GM23338 (cell line): Measurements from ENCODE around the gene PTS. TPM values are rescaled to one million over a fixed set of nuclear protein-coding genes. Genes with fewer than 3 reads are reported as not detected.

Experiments used
- ATAC-seq: fragments of 200-7000 bp; cut with Tn5 transposase; 3 replicates; pipeline ENCODE4 v1.9.1; 2020
- DNase-seq: peaks from one replicate; pipeline ENCODE4 v3.0.0-alpha.2; 2015; ENCODE audit warnings: low spot score
- H2AFZ ChIP-seq: fragments of 200-600 bp; sonication (generic); 2 replicates; pipeline ENCODE4 v1.8.0; 2016; ENCODE audit warnings: antibody characterized with exemption, mild to moderate bottlenecking, moderate library complexity
- H3F3A ChIP-seq: fragments of 200-600 bp; sonication (generic); replicated peaks from 2 replicates; pipeline ENCODE4 v1.8.0; 2017; ENCODE audit warnings: antibody characterized with exemption, mixed run types, low read depth
- H3K27ac ChIP-seq: fragments of 200-600 bp; sonication (generic); 2 replicates; pipeline ENCODE4 v1.6.1; 2016; ENCODE audit warnings: low read depth
- H3K27me3 ChIP-seq: fragments of 200-600 bp; sonication (generic); 2 replicates; pipeline ENCODE4 v1.8.0; 2016; ENCODE audit warnings: mild to moderate bottlenecking, mixed run types, moderate library complexity; ENCODE audit not compliant: insufficient read depth
- H3K36me3 ChIP-seq: fragments of 200-600 bp; sonication (generic); 2 replicates; pipeline ENCODE4 v1.8.0; 2016; ENCODE audit warnings: mild to moderate bottlenecking; ENCODE audit not compliant: insufficient read depth
- H3K4me1 ChIP-seq: fragments of 200-600 bp; sonication (generic); 2 replicates; pipeline ENCODE4 v1.8.0; 2016; ENCODE audit warnings: mild to moderate bottlenecking, moderate library complexity; ENCODE audit not compliant: insufficient read depth
- H3K4me2 ChIP-seq: fragments of 200-600 bp; sonication (generic); 2 replicates; pipeline ENCODE4 v1.7.1; 2017; ENCODE audit warnings: mixed run types
- H3K4me3 ChIP-seq: fragments of 200-600 bp; sonication (generic); 2 replicates; pipeline ENCODE4 v1.6.1; 2016; ENCODE audit warnings: mixed run types
- H3K79me2 ChIP-seq: fragments of 200-600 bp; sonication (generic); replicated peaks from 2 replicates; pipeline ENCODE4 v1.8.0; 2017; ENCODE audit warnings: mild to moderate bottlenecking; ENCODE audit not compliant: insufficient read depth
- H3K9me2 ChIP-seq: fragments of 200-600 bp; sonication (generic); 2 replicates; pipeline ENCODE4 v1.8.0; 2017; ENCODE audit not compliant: insufficient read depth
- H4K20me1 ChIP-seq: fragments of 200-600 bp; sonication (generic); replicated peaks from 2 replicates; pipeline ENCODE4 v1.8.0; 2017; ENCODE audit warnings: mild to moderate bottlenecking; ENCODE audit not compliant: insufficient read depth
- H3K27ac Mint-ChIP-seq: 2 replicates; pipeline ENCODE4 v1.8.0; 2020; ENCODE audit warnings: inconsistent platforms, mild to moderate bottlenecking, moderate library complexity, mixed read lengths
- H3K27me3 Mint-ChIP-seq: 3 replicates; pipeline ENCODE4 v1.8.0; 2022; ENCODE audit warnings: low read depth, mild to moderate bottlenecking, moderate library complexity, mixed read lengths, inconsistent platforms; ENCODE audit not compliant: insufficient read depth, poor library complexity
- H3K36me3 Mint-ChIP-seq: 3 replicates; pipeline ENCODE4 v1.8.0; 2021; ENCODE audit warnings: low read depth, mild to moderate bottlenecking, inconsistent platforms, moderate library complexity, mixed read lengths
- H3K4me1 Mint-ChIP-seq: 3 replicates; pipeline ENCODE4 v1.8.0; 2020; ENCODE audit warnings: mild to moderate bottlenecking, inconsistent platforms, mixed read lengths
- H3K4me3 Mint-ChIP-seq: 3 replicates; pipeline ENCODE4 v1.8.0; 2021; ENCODE audit warnings: moderate library complexity, mild to moderate bottlenecking, inconsistent platforms, mixed read lengths
- H3K9me3 Mint-ChIP-seq: 3 replicates; pipeline ENCODE4 v1.8.0; 2020; ENCODE audit warnings: moderate library complexity, mild to moderate bottlenecking, inconsistent platforms, mixed read lengths
- CREB1 ChIP-seq: fragments of 250-450 bp; sonication (Bioruptor Pico); IDR thresholded peaks from 2 replicates; pipeline ENCODE4 v1.5.0; 2020; ENCODE audit warnings: low read depth, mild to moderate bottlenecking, moderate library complexity
- EZH2 ChIP-seq: fragments of 200-600 bp; sonication (generic); IDR thresholded peaks from one replicate; pipeline ENCODE4 v1.8.0; 2017; ENCODE audit warnings: antibody characterized with exemption, mild to moderate bottlenecking, low read depth; ENCODE audit not compliant: unreplicated experiment
- EZH2phosphoT487 ChIP-seq: fragments of 200-600 bp; sonication (generic); IDR thresholded peaks from one replicate; pipeline ENCODE4 v1.8.1; 2018; ENCODE audit warnings: antibody characterized with exemption; ENCODE audit not compliant: unreplicated experiment
- JUNB ChIP-seq: IDR thresholded peaks from one replicate; pipeline ENCODE4 v1.6.1; 2016; ENCODE audit warnings: antibody characterized with exemption; ENCODE audit not compliant: unreplicated experiment
- NANOG ChIP-seq: IDR thresholded peaks from 2 replicates; pipeline ENCODE4 v1.6.1; 2016; ENCODE audit warnings: antibody characterized with exemption, borderline replicate concordance
- POLR2AphosphoS5 ChIP-seq: IDR thresholded peaks from 2 replicates; pipeline ENCODE4 v1.6.1; 2016; ENCODE audit warnings: antibody characterized with exemption, low read depth
- STAT1 ChIP-seq: IDR thresholded peaks from one replicate; pipeline ENCODE4 v1.6.1; 2016; ENCODE audit warnings: antibody characterized with exemption; ENCODE audit not compliant: unreplicated experiment
- ZNF114 ChIP-seq: fragments of 250-450 bp; sonication (Bioruptor Pico); IDR thresholded peaks from 2 replicates; pipeline ENCODE4 v1.5.0; 2020; ENCODE audit warnings: mild to moderate bottlenecking, moderate library complexity
- ZNF331 ChIP-seq: fragments of 250-450 bp; sonication (Bioruptor Pico); IDR thresholded peaks from 2 replicates; pipeline ENCODE4 v1.5.0; 2020; ENCODE audit warnings: low read depth, mild to moderate bottlenecking, moderate library complexity
- polyA plus RNA-seq: library from polyadenylated mRNA; unstranded; fragments of >200 nt; fragmentation: Nextera tagmentation; extraction: Ambion mirVana; gene quantifications from 2 replicates; pipeline ENCODE4 v1.2.1, GENCODE V29; 2016
- total RNA-seq: library from RNA; depleted of rRNA; stranded (reverse); fragments of >200 nt; shearing (Covaris generic); gene quantifications from 2 replicates; pipeline ENCODE4 v1.2.3, GENCODE V29; 2014
- TF ChIP-seq, protein P1 (sequence below), 2 experiments: fragments of 200-600 bp in 1 of 2; sonication (generic) in 1 of 2; conservative IDR thresholded peaks; 2 replicates each; pipeline versions ENCODE4 v1.5.1 to v1.6.1; 2016 to 2017; ENCODE audit warnings: antibody characterized with exemption in 2 of 2, low read depth in 2 of 2, mild to moderate bottlenecking in 2 of 2, moderate library complexity in 1 of 2
- TF ChIP-seq, protein P2 (sequence below): IDR thresholded peaks from one replicate; pipeline ENCODE4 v1.6.1; 2018; ENCODE audit warnings: antibody characterized with exemption; ENCODE audit not compliant: unreplicated experiment
- TF ChIP-seq, protein P3 (sequence below): fragments of 250-450 bp; sonication (Bioruptor Pico); IDR thresholded peaks from 2 replicates; pipeline ENCODE4 v1.5.0; 2020; ENCODE audit warnings: mild to moderate bottlenecking, moderate library complexity
- TF ChIP-seq, protein P4 (sequence below): IDR thresholded peaks from 2 replicates; pipeline ENCODE4 v1.6.1; 2016; ENCODE audit warnings: antibody characterized with exemption

The PTS gene
- total and polyA plus RNA-seq, 2 experiments from 2014 or later, result 19.9 to 85.5 TPM

DNA sequence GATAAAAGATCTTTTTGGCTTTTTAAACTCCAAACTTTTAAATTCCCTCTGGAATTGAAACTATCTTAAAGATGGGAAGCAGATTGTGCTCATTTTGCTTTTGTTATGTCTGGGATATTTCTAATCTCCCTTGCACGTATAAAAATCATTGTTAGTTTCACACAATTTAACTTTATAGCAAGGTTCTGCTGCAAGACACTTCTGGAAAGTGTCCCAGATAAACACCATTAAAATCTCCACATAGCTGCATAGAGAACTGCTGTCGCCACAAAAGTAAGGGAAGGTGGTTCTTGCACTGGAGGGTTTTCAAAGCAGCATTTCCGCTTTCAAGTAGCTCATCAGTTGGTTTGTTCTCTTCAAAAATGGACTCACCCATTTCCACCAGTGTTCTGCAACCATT lies 11.8 kb downstream of the PTS start:
- Histone ChIP-seq H3K9me2 (no peaks in the 10 kb centered on the region), H3K27me3 (no peaks in the 10 kb centered on the region), H3K4me1 (no peaks in the 10 kb centered on the region), H4K20me1 (no peaks in the 10 kb centered on the region), H2AFZ (no peak overlapping the region), H3K36me3 (peaks cover 20% of the 10 kb centered on the region; the same call in 1 of the 2 replicates), H3K79me2 (no peaks in the 10 kb centered on the region), H3K4me3 (no peak overlapping the region), H3K27ac (no peak overlapping the region), H3K4me2 (no peak overlapping the region), H3F3A (no peaks in the 10 kb centered on the region)
- ATAC-seq (no peak), DNase-seq (no peak)
- Mint-ChIP-seq H3K27ac (no peak overlapping the region), H3K9me3 (peaks cover 5% of the 10 kb centered on the region; the same call in 1 of the 3 replicates), H3K4me3 (no peak overlapping the region), H3K27me3 (no peaks in the 10 kb centered on the region), H3K36me3 (peaks cover 26% of the 10 kb centered on the region), H3K4me1 (no peaks in the 10 kb centered on the region)
- TF ChIP-seq, protein P1, sequence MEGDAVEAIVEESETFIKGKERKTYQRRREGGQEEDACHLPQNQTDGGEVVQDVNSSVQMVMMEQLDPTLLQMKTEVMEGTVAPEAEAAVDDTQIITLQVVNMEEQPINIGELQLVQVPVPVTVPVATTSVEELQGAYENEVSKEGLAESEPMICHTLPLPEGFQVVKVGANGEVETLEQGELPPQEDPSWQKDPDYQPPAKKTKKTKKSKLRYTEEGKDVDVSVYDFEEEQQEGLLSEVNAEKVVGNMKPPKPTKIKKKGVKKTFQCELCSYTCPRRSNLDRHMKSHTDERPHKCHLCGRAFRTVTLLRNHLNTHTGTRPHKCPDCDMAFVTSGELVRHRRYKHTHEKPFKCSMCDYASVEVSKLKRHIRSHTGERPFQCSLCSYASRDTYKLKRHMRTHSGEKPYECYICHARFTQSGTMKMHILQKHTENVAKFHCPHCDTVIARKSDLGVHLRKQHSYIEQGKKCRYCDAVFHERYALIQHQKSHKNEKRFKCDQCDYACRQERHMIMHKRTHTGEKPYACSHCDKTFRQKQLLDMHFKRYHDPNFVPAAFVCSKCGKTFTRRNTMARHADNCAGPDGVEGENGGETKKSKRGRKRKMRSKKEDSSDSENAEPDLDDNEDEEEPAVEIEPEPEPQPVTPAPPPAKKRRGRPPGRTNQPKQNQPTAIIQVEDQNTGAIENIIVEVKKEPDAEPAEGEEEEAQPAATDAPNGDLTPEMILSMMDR (conservative IDR thresholded peaks at IDR 0.05; ENCODE audit: low read depth in 2 of 2), result no peak
- TF ChIP-seq STAT1 (no peak), NANOG (no peak), EZH2 (no peak), CREB1 (CRISPR knock-in tag) (no peak), JUNB (no peak), ZNF114 (CRISPR knock-in tag) (no peak), POLR2AphosphoS5 (no peak), ZNF331 (CRISPR knock-in tag) (no peak), EZH2phosphoT487 (no peak)
- TF ChIP-seq, protein P2, sequence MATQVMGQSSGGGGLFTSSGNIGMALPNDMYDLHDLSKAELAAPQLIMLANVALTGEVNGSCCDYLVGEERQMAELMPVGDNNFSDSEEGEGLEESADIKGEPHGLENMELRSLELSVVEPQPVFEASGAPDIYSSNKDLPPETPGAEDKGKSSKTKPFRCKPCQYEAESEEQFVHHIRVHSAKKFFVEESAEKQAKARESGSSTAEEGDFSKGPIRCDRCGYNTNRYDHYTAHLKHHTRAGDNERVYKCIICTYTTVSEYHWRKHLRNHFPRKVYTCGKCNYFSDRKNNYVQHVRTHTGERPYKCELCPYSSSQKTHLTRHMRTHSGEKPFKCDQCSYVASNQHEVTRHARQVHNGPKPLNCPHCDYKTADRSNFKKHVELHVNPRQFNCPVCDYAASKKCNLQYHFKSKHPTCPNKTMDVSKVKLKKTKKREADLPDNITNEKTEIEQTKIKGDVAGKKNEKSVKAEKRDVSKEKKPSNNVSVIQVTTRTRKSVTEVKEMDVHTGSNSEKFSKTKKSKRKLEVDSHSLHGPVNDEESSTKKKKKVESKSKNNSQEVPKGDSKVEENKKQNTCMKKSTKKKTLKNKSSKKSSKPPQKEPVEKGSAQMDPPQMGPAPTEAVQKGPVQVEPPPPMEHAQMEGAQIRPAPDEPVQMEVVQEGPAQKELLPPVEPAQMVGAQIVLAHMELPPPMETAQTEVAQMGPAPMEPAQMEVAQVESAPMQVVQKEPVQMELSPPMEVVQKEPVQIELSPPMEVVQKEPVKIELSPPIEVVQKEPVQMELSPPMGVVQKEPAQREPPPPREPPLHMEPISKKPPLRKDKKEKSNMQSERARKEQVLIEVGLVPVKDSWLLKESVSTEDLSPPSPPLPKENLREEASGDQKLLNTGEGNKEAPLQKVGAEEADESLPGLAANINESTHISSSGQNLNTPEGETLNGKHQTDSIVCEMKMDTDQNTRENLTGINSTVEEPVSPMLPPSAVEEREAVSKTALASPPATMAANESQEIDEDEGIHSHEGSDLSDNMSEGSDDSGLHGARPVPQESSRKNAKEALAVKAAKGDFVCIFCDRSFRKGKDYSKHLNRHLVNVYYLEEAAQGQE, result no peak
- TF ChIP-seq, protein P3, sequence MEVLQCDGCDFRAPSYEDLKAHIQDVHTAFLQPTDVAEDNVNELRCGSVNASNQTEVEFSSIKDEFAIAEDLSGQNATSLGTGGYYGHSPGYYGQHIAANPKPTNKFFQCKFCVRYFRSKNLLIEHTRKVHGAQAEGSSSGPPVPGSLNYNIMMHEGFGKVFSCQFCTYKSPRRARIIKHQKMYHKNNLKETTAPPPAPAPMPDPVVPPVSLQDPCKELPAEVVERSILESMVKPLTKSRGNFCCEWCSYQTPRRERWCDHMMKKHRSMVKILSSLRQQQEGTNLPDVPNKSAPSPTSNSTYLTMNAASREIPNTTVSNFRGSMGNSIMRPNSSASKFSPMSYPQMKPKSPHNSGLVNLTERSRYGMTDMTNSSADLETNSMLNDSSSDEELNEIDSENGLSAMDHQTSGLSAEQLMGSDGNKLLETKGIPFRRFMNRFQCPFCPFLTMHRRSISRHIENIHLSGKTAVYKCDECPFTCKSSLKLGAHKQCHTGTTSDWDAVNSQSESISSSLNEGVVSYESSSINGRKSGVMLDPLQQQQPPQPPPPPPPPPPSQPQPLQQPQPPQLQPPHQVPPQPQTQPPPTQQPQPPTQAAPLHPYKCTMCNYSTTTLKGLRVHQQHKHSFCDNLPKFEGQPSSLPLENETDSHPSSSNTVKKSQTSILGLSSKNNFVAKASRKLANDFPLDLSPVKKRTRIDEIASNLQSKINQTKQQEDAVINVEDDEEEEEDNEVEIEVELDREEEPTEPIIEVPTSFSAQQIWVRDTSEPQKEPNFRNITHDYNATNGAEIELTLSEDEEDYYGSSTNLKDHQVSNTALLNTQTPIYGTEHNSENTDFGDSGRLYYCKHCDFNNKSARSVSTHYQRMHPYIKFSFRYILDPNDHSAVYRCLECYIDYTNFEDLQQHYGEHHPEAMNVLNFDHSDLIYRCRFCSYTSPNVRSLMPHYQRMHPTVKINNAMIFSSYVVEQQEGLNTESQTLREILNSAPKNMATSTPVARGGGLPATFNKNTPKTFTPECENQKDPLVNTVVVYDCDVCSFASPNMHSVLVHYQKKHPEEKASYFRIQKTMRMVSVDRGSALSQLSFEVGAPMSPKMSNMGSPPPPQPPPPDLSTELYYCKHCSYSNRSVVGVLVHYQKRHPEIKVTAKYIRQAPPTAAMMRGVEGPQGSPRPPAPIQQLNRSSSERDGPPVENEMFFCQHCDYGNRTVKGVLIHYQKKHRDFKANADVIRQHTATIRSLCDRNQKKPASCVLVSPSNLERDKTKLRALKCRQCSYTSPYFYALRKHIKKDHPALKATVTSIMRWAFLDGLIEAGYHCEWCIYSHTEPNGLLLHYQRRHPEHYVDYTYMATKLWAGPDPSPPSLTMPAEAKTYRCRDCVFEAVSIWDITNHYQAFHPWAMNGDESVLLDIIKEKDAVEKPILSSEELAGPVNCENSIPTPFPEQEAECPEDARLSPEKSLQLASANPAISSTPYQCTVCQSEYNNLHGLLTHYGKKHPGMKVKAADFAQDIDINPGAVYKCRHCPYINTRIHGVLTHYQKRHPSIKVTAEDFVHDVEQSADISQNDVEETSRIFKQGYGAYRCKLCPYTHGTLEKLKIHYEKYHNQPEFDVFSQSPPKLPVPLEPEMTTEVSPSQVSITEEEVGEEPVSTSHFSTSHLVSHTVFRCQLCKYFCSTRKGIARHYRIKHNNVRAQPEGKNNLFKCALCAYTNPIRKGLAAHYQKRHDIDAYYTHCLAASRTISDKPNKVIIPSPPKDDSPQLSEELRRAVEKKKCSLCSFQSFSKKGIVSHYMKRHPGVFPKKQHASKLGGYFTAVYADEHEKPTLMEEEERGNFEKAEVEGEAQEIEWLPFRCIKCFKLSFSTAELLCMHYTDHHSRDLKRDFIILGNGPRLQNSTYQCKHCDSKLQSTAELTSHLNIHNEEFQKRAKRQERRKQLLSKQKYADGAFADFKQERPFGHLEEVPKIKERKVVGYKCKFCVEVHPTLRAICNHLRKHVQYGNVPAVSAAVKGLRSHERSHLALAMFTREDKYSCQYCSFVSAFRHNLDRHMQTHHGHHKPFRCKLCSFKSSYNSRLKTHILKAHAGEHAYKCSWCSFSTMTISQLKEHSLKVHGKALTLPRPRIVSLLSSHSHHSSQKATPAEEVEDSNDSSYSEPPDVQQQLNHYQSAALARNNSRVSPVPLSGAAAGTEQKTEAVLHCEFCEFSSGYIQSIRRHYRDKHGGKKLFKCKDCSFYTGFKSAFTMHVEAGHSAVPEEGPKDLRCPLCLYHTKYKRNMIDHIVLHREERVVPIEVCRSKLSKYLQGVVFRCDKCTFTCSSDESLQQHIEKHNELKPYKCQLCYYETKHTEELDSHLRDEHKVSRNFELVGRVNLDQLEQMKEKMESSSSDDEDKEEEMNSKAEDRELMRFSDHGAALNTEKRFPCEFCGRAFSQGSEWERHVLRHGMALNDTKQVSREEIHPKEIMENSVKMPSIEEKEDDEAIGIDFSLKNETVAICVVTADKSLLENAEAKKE (CRISPR knock-in tag), result no peak
- TF ChIP-seq, protein P4, sequence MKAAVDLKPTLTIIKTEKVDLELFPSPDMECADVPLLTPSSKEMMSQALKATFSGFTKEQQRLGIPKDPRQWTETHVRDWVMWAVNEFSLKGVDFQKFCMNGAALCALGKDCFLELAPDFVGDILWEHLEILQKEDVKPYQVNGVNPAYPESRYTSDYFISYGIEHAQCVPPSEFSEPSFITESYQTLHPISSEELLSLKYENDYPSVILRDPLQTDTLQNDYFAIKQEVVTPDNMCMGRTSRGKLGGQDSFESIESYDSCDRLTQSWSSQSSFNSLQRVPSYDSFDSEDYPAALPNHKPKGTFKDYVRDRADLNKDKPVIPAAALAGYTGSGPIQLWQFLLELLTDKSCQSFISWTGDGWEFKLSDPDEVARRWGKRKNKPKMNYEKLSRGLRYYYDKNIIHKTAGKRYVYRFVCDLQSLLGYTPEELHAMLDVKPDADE, result no peak
